ENCODE measurements around the gene CLOCK. TPM values are rescaled to one million over a fixed set of nuclear protein-coding genes. Genes with fewer than 3 reads are reported as not detected.

CLOCK gene
- total RNA-seq, 1 experiment from 2014 or later: 24.9 TPM

- ATAC-seq: no peak
- H3K27ac ChIP-seq (ENCODE audit: low read length): no peak overlapping the region
- H3K4me3 ChIP-seq (ENCODE audit: low read depth in 2 of 2, low read length in 2 of 2): no peak overlapping the region
- CTCF ChIA-PET: no interaction called here
- H3K27me3 ChIP-seq (ENCODE audit: control insufficient read depth, insufficient read depth, low read length): no peaks in the 10 kb centered on the region
- DNase-seq (ENCODE audit: low read depth, low spot score): no peak
- POLR2A ChIA-PET: interaction anchor here (0.7 kb wide), 1 partner anchor 428 kb away, joined by 3 read pairs; no protein-coding TSS in a partner anchor
- in situ Hi-C loops (cut with HindIII; ENCODE audit: low pct_unique_long_range_greater_than_20kb, low sequenced_read_pairs): no loop called here
- TF ChIP-seq TCF7L2 (IDR thresholded peaks at IDR 0.05; ENCODE audit: low read depth, low read length) (no peak), SIN3A (IDR thresholded peaks at IDR 0.05; ENCODE audit: borderline replicate concordance, insufficient read depth, low read depth, low read length) (no peak), POLR2AphosphoS5 (IDR thresholded peaks at IDR 0.05; ENCODE audit: low read depth, low read length) (no peak), CTCF (IDR thresholded peaks at IDR 0.05) (no peak), REST (IDR thresholded peaks at IDR 0.05; ENCODE audit: insufficient read depth in 1 of 2, low read depth in 2 of 2, low read length in 1 of 2) (no peak)
- H3K9me3 ChIP-seq (ENCODE audit: control insufficient read depth, insufficient read depth, low read depth, low read length): no peaks in the 10 kb centered on the region
- no peaks in the 10 kb centered on the region for H3K4me1 ChIP-seq (ENCODE audit: control insufficient read depth, insufficient read depth, low read length)
- no TSS peak for BruUV-seq (replicated peaks)
- H3K36me3 ChIP-seq (ENCODE audit: control insufficient read depth, insufficient read depth, low read length): peaks cover 16% of the 10 kb centered on the region
- intact Hi-C loops (cut with micrococcal nuclease; ENCODE audit: unreplicated experiment): no loop called here
Observed at GRCh38 chr4:55439023-55439422, 107.7 kb downstream of the CLOCK start.

- peaks cover 20% of the 10 kb centered on the region for H3K36me3 ChIP-seq (ENCODE audit: control insufficient read depth, insufficient read depth, low read length)
- in situ Hi-C loops (cut with HindIII; ENCODE audit: low pct_unique_long_range_greater_than_20kb, low sequenced_read_pairs): no loop called here
- H3K4me3 ChIP-seq (ENCODE audit: low read depth in 2 of 2, low read length in 2 of 2): no peak overlapping the region
Observed at GRCh38 chr4:55438314-55438713, 108.4 kb downstream of the CLOCK start.

More at GRCh38 chr4:55438314-55438713, 108.4 kb downstream of the CLOCK start:
- DNase-seq (ENCODE audit: low read depth, low spot score): no peak
- Histone ChIP-seq H3K27ac (ENCODE audit: low read length) (no peak overlapping the region), H3K4me1 (ENCODE audit: control insufficient read depth, insufficient read depth, low read length) (no peaks in the 10 kb centered on the region), H3K9me3 (ENCODE audit: control insufficient read depth, insufficient read depth, low read depth, low read length) (no peaks in the 10 kb centered on the region), H3K27me3 (ENCODE audit: control insufficient read depth, insufficient read depth, low read length) (no peaks in the 10 kb centered on the region)
- BruUV-seq (replicated peaks): no TSS peak
- intact Hi-C loops (cut with micrococcal nuclease; ENCODE audit: unreplicated experiment): no loop called here
- no peak for ATAC-seq
- ChIA-PET POLR2A (no interaction called here), CTCF (no interaction called here)
- TF ChIP-seq TCF7L2 (IDR thresholded peaks at IDR 0.05; ENCODE audit: low read depth, low read length): no peak
- TF ChIP-seq REST (IDR thresholded peaks at IDR 0.05; ENCODE audit: insufficient read depth in 1 of 2, low read depth in 2 of 2, low read length in 1 of 2): no peak
- TF ChIP-seq POLR2AphosphoS5 (IDR thresholded peaks at IDR 0.05; ENCODE audit: low read depth, low read length): no peak
- no peak for TF ChIP-seq SIN3A (IDR thresholded peaks at IDR 0.05; ENCODE audit: borderline replicate concordance, insufficient read depth, low read depth, low read length)
- TF ChIP-seq CTCF (IDR thresholded peaks at IDR 0.05): no peak

All from Panc1 (cell line).